ENCODE measurements around the gene DYSF. TPM values are rescaled to one million over a fixed set of nuclear protein-coding genes. Genes with fewer than 3 reads are reported as not detected.

The DYSF gene
- polyA plus RNA-seq, 1 of the 3 experiments (the other 2 are of a cell fraction): 0.10 TPM

DNA sequence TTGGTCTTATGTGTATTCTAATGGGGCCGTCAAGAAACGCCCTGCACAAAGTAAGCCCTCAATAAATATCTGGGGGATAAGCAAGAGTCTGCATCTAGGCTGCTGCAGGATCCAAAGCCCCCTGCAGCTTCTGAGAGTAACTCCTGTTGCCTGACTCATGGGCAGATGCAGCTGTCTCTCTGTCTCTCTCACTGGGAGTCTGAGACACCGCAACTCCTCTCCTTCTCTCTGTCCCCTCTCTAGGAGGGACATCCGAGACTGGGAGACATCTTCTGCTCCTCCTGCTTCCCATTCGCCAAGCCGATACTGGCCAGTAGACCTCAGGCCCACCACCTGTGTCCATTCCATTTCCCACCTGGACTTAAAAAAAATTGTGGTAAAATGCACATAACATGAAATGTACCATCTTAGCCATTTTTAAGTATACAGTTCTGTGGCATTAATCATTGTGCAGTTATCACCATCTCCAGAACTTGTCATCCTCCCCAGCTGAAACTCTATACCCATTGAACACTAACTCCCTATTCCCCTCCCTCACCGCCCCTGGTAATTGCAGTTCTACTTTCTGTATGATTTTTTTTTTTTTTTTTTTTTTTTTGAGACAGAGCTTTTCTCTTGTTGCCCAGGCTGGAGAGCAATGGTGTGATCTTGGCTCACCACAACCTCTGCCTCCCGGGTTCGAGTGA, 20.1 kb downstream of the DYSF start:
- H3K79me2 ChIP-seq (ENCODE audit: insufficient read depth): no peaks in the 10 kb centered on the region
- DNase-seq: no peak
- H3K9me2 ChIP-seq: no peaks in the 10 kb centered on the region
- peaks cover 10% of the 10 kb centered on the region for H3K27me3 ChIP-seq (ENCODE audit: insufficient read depth)
- WGBS (ENCODE audit: low lambda C conversion rate): 65% methylated on average over 9 of the region's 9 CpGs
- no peak overlapping the region for H2AFZ ChIP-seq (ENCODE audit: low read depth)
- no peak overlapping the region for H3K4me2 ChIP-seq
- H3K9me3 ChIP-seq: no peaks in the 10 kb centered on the region
- H3K36me3 ChIP-seq (replicated peaks in 1 of 2; ENCODE audit: control insufficient read depth in 1 of 2, insufficient read depth in 2 of 2, low read length in 1 of 2): no peaks in the 10 kb centered on the region
- H3K4me1 ChIP-seq (ENCODE audit: control insufficient read depth in 1 of 2, insufficient read depth in 2 of 2, low read depth in 1 of 2, low read length in 1 of 2): peaks cover 0 to 6% of the 10 kb centered on the region in 2 experiments; a peak in 1 of 4 replicates
- ChIA-PET POLR2A (no interaction called here), CTCF (interaction anchor here (1.0 to 2.4 kb wide), 4 partner anchors 8 to 174 kb away, joined by 3 to 8 read pairs (median 4); no protein-coding TSS in a partner anchor)
- no peak for TF ChIP-seq RAD21 (IDR thresholded peaks at IDR 0.05; ENCODE audit: low read length)
- no peak for TF ChIP-seq FOXM1 (IDR thresholded peaks at IDR 0.05; ENCODE audit: low read depth)
- no peak for TF ChIP-seq TCF12 (IDR thresholded peaks at IDR 0.05)
- no peak for TF ChIP-seq TEAD4 (IDR thresholded peaks at IDR 0.05; ENCODE audit: borderline replicate concordance, insufficient read depth)
- no peak for TF ChIP-seq SIN3A (IDR thresholded peaks at IDR 0.05; ENCODE audit: borderline replicate concordance, low read depth, low read length)
- H3K27ac ChIP-seq (ENCODE audit: low read depth in 2 of 2, low read length in 1 of 2): no peak overlapping the region
- H3K9ac ChIP-seq: no peak overlapping the region
- H3K4me3 ChIP-seq (ENCODE audit: low read depth in 2 of 2, low read length in 1 of 2): no peak overlapping the region
- H3F3A ChIP-seq (replicated peaks; ENCODE audit: insufficient read depth): no peaks in the 10 kb centered on the region
- no peaks in the 10 kb centered on the region for H4K20me1 ChIP-seq (ENCODE audit: insufficient read depth)

DNA sequence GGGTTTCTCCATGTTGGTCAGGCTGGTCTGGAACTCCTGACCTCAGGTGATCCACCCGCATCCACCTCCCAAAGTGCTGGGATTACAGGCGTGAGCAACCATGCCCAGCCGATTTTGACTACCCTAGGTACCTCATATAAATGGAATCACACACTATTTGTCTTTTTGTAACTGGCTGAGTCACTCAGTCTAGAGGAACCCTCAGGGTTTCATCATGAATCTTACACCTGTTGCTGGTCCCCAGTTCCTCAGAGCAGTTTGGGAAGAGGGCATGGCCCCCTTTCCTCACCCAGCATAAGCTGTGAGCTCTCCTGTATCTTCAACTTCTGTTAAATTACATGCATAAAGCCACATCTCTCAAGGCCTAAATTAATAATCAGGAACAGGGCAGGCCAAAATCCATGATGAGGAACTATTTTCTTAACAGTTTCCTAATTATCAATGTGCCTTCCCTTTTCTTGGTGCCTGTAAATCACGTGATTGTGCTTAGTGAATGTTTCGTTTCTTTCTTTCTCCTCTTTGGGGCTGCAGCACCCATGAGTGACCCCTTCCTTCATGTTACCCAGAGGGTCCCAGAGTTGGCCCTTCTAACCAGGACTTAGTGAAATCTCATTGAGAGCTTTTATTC, 20.9 kb downstream of the DYSF start:
- H4K20me1 ChIP-seq (ENCODE audit: insufficient read depth): no peaks in the 10 kb centered on the region
- no peak overlapping the region for H2AFZ ChIP-seq (ENCODE audit: low read depth)
- H3K4me3 ChIP-seq (ENCODE audit: low read depth in 2 of 2, low read length in 1 of 2): no peak overlapping the region
- H3K4me2 ChIP-seq: no peak overlapping the region
- H3K27ac ChIP-seq (ENCODE audit: low read depth in 2 of 2, low read length in 1 of 2): no peak overlapping the region
- H3K4me1 ChIP-seq (ENCODE audit: control insufficient read depth in 1 of 2, insufficient read depth in 2 of 2, low read depth in 1 of 2, low read length in 1 of 2): peaks cover 0 to 6% of the 10 kb centered on the region in 2 experiments; a peak in 1 of 4 replicates
- no peaks in the 10 kb centered on the region for H3F3A ChIP-seq (replicated peaks; ENCODE audit: insufficient read depth)
- no peaks in the 10 kb centered on the region for H3K36me3 ChIP-seq (replicated peaks in 1 of 2; ENCODE audit: control insufficient read depth in 1 of 2, insufficient read depth in 2 of 2, low read length in 1 of 2)
- no peaks in the 10 kb centered on the region for H3K79me2 ChIP-seq (ENCODE audit: insufficient read depth)
- no peaks in the 10 kb centered on the region for H3K9me3 ChIP-seq
- H3K9me2 ChIP-seq: no peaks in the 10 kb centered on the region
- 52% methylated on average over 5 of the region's 5 CpGs for WGBS (ENCODE audit: low lambda C conversion rate)
- TF ChIP-seq, protein P1, sequence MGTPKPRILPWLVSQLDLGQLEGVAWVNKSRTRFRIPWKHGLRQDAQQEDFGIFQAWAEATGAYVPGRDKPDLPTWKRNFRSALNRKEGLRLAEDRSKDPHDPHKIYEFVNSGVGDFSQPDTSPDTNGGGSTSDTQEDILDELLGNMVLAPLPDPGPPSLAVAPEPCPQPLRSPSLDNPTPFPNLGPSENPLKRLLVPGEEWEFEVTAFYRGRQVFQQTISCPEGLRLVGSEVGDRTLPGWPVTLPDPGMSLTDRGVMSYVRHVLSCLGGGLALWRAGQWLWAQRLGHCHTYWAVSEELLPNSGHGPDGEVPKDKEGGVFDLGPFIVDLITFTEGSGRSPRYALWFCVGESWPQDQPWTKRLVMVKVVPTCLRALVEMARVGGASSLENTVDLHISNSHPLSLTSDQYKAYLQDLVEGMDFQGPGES (IDR thresholded peaks at IDR 0.05; ENCODE audit: low read depth, low read length): no peak
- TF ChIP-seq, protein P2, sequence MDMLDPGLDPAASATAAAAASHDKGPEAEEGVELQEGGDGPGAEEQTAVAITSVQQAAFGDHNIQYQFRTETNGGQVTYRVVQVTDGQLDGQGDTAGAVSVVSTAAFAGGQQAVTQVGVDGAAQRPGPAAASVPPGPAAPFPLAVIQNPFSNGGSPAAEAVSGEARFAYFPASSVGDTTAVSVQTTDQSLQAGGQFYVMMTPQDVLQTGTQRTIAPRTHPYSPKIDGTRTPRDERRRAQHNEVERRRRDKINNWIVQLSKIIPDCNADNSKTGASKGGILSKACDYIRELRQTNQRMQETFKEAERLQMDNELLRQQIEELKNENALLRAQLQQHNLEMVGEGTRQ (IDR thresholded peaks at IDR 0.05; ENCODE audit: borderline replicate concordance, low read depth, low read length): no peak
- TF ChIP-seq, protein P3, sequence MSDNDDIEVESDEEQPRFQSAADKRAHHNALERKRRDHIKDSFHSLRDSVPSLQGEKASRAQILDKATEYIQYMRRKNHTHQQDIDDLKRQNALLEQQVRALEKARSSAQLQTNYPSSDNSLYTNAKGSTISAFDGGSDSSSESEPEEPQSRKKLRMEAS (IDR thresholded peaks at IDR 0.05; ENCODE audit: low read depth): no peak
- TF ChIP-seq RXRA (IDR thresholded peaks at IDR 0.05; ENCODE audit: borderline replicate concordance, low read depth) (no peak), CHD2 (IDR thresholded peaks at IDR 0.05; ENCODE audit: low read length, partially characterized antibody) (no peak), TEAD4 (IDR thresholded peaks at IDR 0.05; ENCODE audit: borderline replicate concordance, insufficient read depth) (no peak), NRF1 (IDR thresholded peaks at IDR 0.05; ENCODE audit: low read depth, low read length) (no peak)
- CTCF ChIA-PET: interaction anchor here (1.0 to 2.4 kb wide), 3 partner anchors 11 to 175 kb away, joined by 3 to 8 read pairs (median 4); no protein-coding TSS in a partner anchor
- H3K27me3 ChIP-seq (ENCODE audit: insufficient read depth): 0 out of 2 replicates have a peak, but pooled peaks cover 4% of the 10 kb centered on the region
- POLR2A ChIA-PET: no interaction called here
- H3K9ac ChIP-seq: no peak overlapping the region
- no peak for DNase-seq
